GM18858 (cell line): ENCODE measurements around the gene KRT81.
"Not testable (repeated sequence)": the region's sequence is repeated elsewhere in the genome, so short reads cannot be mapped to it uniquely, and the experiment has no call there.

Source experiments
- ATAC-seq: cut with Tn5 transposase; IDR thresholded peaks from one replicate; pipeline ENCODE4 v1.9.1; 2021; ENCODE audit not compliant: unreplicated experiment

Gene KRT81

GRCh38 chr12:52255926-52256583 lies 35.3 kb downstream of the KRT81 start:
- ATAC-seq, result no peak

DNA sequence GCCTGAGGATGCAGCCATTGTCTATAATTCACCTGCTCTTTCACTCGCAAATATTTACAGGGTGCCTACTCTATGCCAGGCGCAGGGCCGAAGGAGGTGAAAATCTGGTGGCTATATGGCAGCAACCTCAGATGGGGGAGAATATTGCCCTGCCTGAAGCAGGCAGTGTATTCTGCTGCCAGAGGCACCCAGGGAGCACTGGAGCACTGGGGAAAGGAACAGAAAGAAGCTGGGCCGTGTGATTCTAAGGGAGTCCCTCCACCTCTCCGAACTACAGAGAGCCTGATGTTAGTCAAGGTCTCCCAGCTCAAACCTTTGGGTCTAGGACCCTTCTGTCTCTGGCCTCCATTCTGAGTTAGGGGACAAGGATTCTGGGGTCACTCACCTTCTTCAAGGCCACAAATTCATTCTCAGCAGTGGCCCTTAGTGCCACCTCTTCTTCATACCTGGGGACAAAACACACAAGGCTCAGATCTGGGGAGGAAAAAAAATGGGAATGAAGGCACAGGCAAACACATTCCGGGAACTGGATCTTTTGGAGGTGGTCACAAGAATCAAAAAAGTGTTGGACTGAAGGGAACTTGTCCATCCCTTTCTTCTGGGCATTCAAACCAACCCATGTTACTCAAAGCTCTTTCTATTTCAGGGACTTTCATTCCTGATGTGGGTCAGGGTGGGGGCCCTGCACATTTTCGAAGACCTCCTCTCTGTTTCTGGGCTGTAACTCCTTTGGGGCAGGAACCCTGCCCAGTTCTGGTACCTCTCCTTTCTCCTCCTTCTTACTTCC lies 36.2 kb downstream of the KRT81 start:
- ATAC-seq, result no peak

GRCh38 chr12:52254180-52254964 lies 37.0 kb downstream of the KRT81 start:
- no peak for ATAC-seq

GRCh38 chr12:52253391-52254179 lies 37.7 kb downstream of the KRT81 start:
- ATAC-seq, result no peak

DNA sequence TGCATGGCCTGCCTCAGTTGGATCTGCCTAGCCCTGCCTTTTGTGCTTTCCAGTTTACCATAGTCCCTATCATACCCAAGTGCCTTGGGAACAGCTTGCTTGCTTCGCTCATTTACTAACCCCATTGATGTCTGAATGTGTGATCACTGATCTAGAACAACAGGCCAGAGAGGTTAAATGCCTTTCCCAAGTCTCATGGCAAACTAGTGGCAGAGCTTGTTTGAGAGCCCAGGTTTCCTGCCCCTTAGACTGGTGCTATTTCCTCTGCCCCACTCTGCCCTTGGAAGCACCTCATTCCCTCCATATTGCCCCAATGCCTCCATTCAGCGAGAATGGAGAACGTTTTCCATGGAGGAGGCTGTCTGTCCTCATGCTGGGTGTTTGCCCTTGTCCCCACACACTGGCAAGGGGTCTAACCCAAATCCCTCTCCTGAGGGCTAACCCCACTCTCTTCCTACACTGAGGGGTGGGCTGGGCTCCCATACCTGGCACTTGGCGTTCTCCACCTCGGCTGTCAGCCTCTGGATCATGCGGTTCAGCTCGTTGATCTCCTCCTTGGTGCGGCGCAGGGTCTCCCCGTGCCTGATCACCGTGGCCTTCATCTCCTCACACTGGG lies 38.5 kb downstream of the KRT81 start:
- no peak for ATAC-seq

DNA sequence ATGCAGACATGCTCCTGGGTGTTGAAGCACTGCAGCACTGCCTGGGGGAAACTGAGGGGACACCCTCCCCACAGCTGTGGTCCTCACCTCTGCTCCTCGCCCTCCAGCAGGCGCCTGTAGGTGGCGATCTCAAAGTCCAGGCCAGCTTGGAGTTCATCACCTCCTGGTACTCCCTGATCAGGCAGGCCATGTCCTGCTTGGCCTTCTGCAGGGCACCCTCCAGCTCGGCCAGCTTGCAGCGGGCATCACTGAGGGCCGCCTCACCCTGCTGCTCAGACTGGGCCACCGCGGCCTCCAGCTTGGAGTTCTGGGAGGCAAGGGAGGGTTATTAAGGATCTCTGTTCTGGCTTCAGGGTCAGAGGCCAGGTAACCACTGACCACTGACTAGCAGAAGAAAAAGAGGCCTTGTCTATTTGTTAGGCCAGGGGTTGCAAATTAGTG lies 39.1 kb downstream of the KRT81 start:
- ATAC-seq, result not testable (repeated sequence)

GRCh38 chr12:52251367-52252051 lies 39.8 kb downstream of the KRT81 start:
- no peak for ATAC-seq

DNA sequence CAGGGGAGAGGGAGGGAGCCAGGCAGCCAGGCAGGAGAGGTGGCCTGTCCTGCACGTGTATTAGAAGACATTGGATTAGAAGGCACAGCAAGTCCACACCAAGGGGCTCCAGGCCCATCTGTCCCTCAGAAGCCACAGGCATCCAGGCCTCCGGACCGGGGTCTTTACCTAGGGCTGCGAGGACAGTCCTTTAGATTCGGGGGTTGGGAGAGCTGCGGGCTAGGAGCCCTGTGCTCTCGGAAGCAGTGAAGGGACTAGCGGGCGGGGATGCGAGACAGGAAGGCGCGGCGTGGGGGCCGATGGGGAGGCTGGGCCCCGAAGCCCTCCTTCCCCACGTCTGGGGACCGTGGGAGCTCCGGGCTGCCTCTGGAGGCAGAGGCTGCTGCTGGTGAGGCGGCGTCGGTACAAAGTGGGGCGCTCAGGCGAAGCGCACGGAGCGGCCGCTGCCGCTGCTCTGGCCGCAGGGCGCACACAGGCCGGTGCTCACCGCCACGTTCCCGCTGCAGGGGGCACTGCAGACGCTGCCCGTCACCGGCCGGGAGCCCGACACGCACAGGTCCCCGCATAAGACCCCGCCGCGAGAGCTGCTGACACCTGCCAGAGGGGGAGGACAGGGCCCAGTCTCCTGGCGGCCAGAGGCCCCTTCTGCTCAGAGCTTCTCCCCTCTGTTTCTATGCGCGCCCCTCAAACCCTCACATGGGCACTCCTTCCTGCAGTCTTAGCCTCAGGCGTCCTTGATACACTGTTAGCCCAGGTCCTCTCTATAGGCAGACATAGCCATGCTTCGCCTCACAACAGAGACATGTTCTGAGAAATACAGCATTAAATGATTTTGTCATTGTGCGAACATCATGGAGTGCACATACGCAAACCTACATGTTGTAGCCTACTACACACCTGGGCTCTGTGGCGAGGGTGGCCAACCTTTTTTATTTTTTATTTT lies 41.0 kb downstream of the KRT81 start:
- no peak for ATAC-seq

DNA sequence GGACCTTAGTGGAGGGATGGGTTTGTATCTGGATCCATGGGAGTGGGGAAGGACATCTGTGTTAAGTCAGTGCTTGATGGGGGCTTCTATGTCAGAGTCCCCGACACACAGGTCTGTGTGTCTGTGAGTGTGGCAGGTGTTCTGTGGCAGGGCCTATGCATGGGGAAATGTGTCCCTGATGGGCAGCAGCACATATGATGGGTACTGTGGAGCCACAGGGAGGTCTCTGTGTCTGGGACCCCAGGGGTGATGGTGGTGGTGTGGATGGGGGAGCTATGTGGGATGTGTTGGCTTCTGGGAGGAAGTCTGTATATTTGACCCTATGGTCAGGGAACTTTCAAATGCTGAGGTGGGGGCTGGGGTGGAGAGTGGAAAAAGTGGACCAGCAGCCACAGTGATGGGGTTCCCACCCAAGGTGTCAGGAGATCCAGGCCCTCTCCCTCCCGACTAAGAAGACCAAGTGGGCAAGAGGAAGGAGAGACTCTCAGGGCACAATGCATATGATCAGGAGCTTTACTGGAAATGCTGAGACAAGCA lies 41.8 kb downstream of the KRT81 start:
- ATAC-seq, result no peak

DNA sequence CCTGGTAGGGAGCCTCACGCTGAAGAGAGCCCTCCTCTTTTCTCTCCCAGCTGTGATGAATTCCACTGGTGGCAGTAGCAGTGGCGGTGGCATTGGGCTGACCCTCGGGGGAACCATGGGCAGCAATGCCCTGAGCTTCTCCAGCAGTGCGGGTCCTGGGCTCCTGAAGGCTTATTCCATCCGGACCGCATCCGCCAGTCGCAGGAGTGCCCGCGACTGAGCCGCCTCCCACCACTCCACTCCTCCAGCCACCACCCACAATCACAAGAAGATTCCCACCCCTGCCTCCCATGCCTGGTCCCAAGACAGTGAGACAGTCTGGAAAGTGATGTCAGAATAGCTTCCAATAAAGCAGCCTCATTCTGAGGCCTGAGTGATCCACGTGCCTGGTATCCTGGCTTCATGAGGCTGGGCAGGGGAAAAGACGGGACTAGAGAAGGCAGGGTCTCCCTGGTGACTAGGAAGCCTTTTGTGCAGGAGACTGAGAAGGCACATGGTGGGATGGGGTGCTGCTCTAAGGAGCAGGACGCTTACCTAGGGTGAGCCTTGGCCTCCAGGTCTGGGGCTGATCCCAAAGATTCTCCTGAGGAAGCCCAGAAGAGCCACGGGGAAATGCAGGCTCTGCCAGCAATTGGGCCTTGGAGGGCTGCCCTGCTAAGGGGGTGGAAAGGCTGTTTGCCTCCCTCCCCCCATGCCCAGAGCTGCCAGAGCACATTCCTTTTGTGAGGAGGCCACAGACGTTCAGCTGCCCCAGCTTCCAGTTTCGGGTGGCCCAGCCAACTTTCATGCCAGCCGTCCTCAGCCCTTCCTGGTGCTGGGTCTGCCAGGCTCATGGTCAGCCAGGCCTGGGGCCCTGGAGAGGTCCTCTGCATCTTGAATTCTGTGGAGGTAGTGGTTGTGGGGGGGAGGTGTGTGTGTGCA lies 42.5 kb downstream of the KRT81 start:
- no peak for ATAC-seq

DNA sequence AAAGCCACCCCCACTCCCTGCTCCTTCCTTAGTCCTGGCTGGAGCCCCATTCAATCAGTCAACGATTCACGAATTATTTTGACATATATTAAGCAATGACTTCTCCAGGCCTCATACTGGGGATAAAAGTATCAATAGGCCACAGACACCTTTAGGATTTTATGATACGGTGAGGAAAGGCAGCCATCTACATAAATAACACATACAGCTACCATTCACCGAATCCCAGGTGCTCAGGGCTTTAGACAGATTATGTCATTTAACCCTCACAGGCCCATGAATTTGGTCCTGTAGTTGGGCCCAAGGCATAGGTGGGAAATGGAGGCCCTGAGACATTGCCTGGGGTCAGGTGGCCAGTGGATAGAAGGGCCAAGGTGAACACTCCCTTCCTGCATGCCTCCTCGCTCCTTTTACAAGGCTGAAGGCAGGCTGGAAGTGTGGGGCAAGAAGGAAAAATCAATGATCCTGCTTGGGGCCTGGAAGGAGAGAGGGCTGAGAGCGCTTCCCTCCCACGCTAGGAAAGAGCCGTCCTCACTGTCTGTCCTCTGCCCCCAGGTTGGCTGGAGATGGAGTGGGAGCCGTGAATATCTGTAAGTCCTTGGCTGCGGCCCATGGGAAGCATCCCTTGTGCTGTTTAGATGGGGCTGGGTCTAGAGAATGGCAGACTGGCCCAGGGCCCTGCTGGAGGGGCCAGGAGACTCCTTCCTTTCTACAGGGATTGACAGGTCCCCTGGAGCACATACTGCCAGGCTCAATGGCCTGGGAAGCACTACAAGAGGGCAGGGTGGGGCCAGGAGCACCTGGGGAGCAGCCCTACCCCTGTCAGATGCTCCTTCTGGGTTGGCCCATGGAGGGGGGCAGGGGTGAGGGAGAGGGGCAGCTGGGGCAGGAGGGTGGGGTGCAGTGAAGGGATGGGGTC lies 43.5 kb downstream of the KRT81 start:
- ATAC-seq, result no peak

- no peak for ATAC-seq
Observed at GRCh38 chr12:52246720-52247621, 44.4 kb downstream of the KRT81 start.

DNA sequence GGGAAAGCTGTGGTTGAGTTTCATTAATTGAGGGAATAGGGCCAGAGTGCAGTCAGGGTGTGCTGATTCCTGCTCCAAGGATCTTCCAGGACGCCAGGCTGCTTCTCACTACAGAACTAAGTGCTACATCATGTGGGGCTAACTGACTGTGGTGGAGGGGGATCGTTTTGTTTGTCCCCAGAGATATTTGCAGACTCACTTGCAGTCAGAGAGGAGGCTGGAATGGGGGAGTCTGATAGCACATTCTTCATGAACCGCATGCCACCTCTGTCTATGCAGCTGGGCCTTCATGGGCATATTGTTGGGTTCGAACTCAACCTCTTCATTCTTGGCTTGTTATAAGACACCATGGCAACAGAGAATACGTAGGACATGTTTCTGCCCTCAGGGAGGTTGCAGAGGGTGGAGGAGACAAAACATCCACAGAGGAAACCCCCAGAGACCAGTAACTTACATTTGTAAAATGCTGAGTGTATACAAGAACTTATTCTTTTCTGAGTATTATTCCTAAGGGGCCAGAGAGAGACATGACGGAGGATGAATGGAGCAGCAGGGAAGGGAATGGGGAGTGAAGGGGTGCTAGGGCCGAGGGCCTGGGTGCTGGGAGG lies 45.3 kb downstream of the KRT81 start:
- ATAC-seq, result no peak

GRCh38 chr12:52245259-52245961 lies 45.9 kb downstream of the KRT81 start:
- no peak for ATAC-seq
